Measurements from ENCODE around the gene ZSWIM8.
A peak's percentile ranks its signal among the peaks of the same experiment; 100 is the strongest.
"Not testable (repeated sequence)": the region's sequence is repeated elsewhere in the genome, so short reads cannot be mapped to it uniquely, and the experiment has no call there.

ZSWIM8 gene

GRCh38 chr10:73823391-73823790 lies 38.0 kb downstream of the ZSWIM8 start:
- Histone ChIP-seq H3K36me3 (ENCODE audit: low read depth) (peaks cover 17% of the 10 kb centered on the region), H3K4me3 (ENCODE audit: severe bottlenecking) (no peak overlapping the region), H3K4me1 (ENCODE audit: insufficient read depth, poor library complexity, severe bottlenecking) (peaks cover 22% of the 10 kb centered on the region), H3K27ac (ENCODE audit: poor library complexity, severe bottlenecking) (no peak overlapping the region), H3K27me3 (ENCODE audit: insufficient read depth, poor library complexity, severe bottlenecking) (no peaks in the 10 kb centered on the region), H3K9me3 (ENCODE audit: severe bottlenecking) (no peaks in the 10 kb centered on the region)
- TF ChIP-seq CTCF (IDR thresholded peaks at IDR 0.05; ENCODE audit: poor library complexity, severe bottlenecking) = no peak
- ATAC-seq (ENCODE audit: low read depth) (no peak), DNase-seq (ENCODE audit: low spot score) (no peak)

- H3K27me3 ChIP-seq (ENCODE audit: insufficient read depth, poor library complexity, severe bottlenecking) = no peaks in the 10 kb centered on the region
- H3K27ac ChIP-seq (ENCODE audit: poor library complexity, severe bottlenecking) = no peak overlapping the region
- no peaks in the 10 kb centered on the region for H3K9me3 ChIP-seq (ENCODE audit: severe bottlenecking)
- no peak overlapping the region for H3K4me3 ChIP-seq (ENCODE audit: severe bottlenecking)
- TF ChIP-seq CTCF (IDR thresholded peaks at IDR 0.05; ENCODE audit: poor library complexity, severe bottlenecking) = no peak
- ATAC-seq (ENCODE audit: low read depth) (no peak), DNase-seq (ENCODE audit: low spot score) (no peak)
- H3K36me3 ChIP-seq (ENCODE audit: low read depth) = peaks cover 21% of the 10 kb centered on the region
- peaks cover 21% of the 10 kb centered on the region for H3K4me1 ChIP-seq (ENCODE audit: insufficient read depth, poor library complexity, severe bottlenecking)
Measured at GRCh38 chr10:73824146-73824725, 38.8 kb downstream of the ZSWIM8 start.

GRCh38 chr10:73827346-73828089 lies 42.1 kb downstream of the ZSWIM8 start:
- peaks cover 14% of the 10 kb centered on the region for H3K36me3 ChIP-seq (ENCODE audit: low read depth)
- peak; percentile 93 for ATAC-seq (ENCODE audit: low read depth)
- H3K9me3 ChIP-seq (ENCODE audit: severe bottlenecking) = no peaks in the 10 kb centered on the region
- H3K4me3 ChIP-seq (ENCODE audit: severe bottlenecking) = no peak overlapping the region
- peak; percentile 82 for DNase-seq (ENCODE audit: low spot score)
- H3K27ac ChIP-seq (ENCODE audit: poor library complexity, severe bottlenecking) = peak overlapping the region; percentile 33
- H3K4me1 ChIP-seq (ENCODE audit: insufficient read depth, poor library complexity, severe bottlenecking) = peaks cover 11% of the 10 kb centered on the region
- H3K27me3 ChIP-seq (ENCODE audit: insufficient read depth, poor library complexity, severe bottlenecking) = no peaks in the 10 kb centered on the region
- no peak for TF ChIP-seq CTCF (IDR thresholded peaks at IDR 0.05; ENCODE audit: poor library complexity, severe bottlenecking)

GRCh38 chr10:73828161-73828560 lies 42.8 kb downstream of the ZSWIM8 start:
- peak overlapping the region; percentile 33 for H3K27ac ChIP-seq (ENCODE audit: poor library complexity, severe bottlenecking)
- no peaks in the 10 kb centered on the region for H3K27me3 ChIP-seq (ENCODE audit: insufficient read depth, poor library complexity, severe bottlenecking)
- ATAC-seq (ENCODE audit: low read depth) (peak; percentile 3; the same call in 1 of the 3 replicates), DNase-seq (ENCODE audit: low spot score) (no peak)
- H3K9me3 ChIP-seq (ENCODE audit: severe bottlenecking) = no peaks in the 10 kb centered on the region
- peaks cover 11% of the 10 kb centered on the region for H3K4me1 ChIP-seq (ENCODE audit: insufficient read depth, poor library complexity, severe bottlenecking)
- H3K4me3 ChIP-seq (ENCODE audit: severe bottlenecking) = no peak overlapping the region
- H3K36me3 ChIP-seq (ENCODE audit: low read depth) = peaks cover 14% of the 10 kb centered on the region
- no peak for TF ChIP-seq CTCF (IDR thresholded peaks at IDR 0.05; ENCODE audit: poor library complexity, severe bottlenecking)

GRCh38 chr10:73829090-73829489 lies 43.7 kb downstream of the ZSWIM8 start:
- H3K27ac ChIP-seq (ENCODE audit: poor library complexity, severe bottlenecking); H3K4me3 ChIP-seq (ENCODE audit: severe bottlenecking); ATAC-seq (ENCODE audit: low read depth); H3K27me3 ChIP-seq (ENCODE audit: insufficient read depth, poor library complexity, severe bottlenecking); H3K9me3 ChIP-seq (ENCODE audit: severe bottlenecking); DNase-seq (ENCODE audit: low spot score): not testable (repeated sequence)
- Histone ChIP-seq H3K36me3 (ENCODE audit: low read depth) (peaks cover 14% of the 10 kb centered on the region), H3K4me1 (ENCODE audit: insufficient read depth, poor library complexity, severe bottlenecking) (peaks cover 11% of the 10 kb centered on the region)
